ENCODE measurements around the gene SUSD3. TPM values are rescaled to one million over a fixed set of nuclear protein-coding genes. Genes with fewer than 3 reads are reported as not detected.

SUSD3 gene
- total RNA-seq, result 1 to 10 TPM in 3 of 5 donors, not detected in 2; 1.7 to 4.5 (median 2.4) TPM
- polyA plus RNA-seq, result 1 to 10 TPM; 2.0 to 3.4 (median 2.9) TPM
- long read RNA-seq, donor 1, result 0 reads
- long read RNA-seq, donor 2, result 0 reads
- long read RNA-seq, donor 3, partial matches to known transcripts, result 0 of 1 reads
- long read RNA-seq, donor 3, other reads (novel, unspliced or antisense), result 0 of 1 reads
- long read RNA-seq, donor 4, result 0 reads
- long read RNA-seq, donor 5, partial matches to known transcripts, result 0 of 1 reads
- long read RNA-seq, donor 5, other reads (novel, unspliced or antisense), result 0 of 1 reads
- long read RNA-seq, donor 6, result 0 reads
- long read RNA-seq, donor 7, partial matches to known transcripts, result 0 of 2 reads
- long read RNA-seq, donor 7, other reads (novel, unspliced or antisense), result 0 of 2 reads
- long read RNA-seq, donor 8, partial matches to known transcripts, result 0 of 1 reads
- long read RNA-seq, donor 8, other reads (novel, unspliced or antisense), result 0 of 1 reads
- long read RNA-seq, donor 9, partial matches to known transcripts, result 0 of 1 reads
- long read RNA-seq, donor 9, other reads (novel, unspliced or antisense), result 0 of 1 reads
- long read RNA-seq, donor 10, result 0 reads

- H3K9me3 ChIP-seq, result no peaks in the 10 kb centered on the region
- H3K4me3 ChIP-seq, result peak within 1 kb of the TSS; percentile 55 to 65 (median 58)
- peak within 1 kb of the TSS; percentile 39 to 81 (median 69) for H3K27ac ChIP-seq
- H3K4me1 ChIP-seq, result peaks cover 38 to 65% (median 48%) of the 10 kb centered on the region in 4 donors
- H3K36me3 ChIP-seq, result no peaks in the 10 kb centered on the region
- WGBS, 5 donors, result 0 to 2% (median 2%) methylated on average over 22 to 55 of the region's 55 CpGs
- intact Hi-C loops (cut with DNase I; ENCODE audit: low total_unique reads), result no loop called here
- TF ChIP-seq EP300 (IDR thresholded peaks at IDR 0.05), result no peak
- TF ChIP-seq POLR2AphosphoS5 (IDR thresholded peaks at IDR 0.05), result no peak
- no peak for TF ChIP-seq POLR2A (IDR thresholded peaks at IDR 0.05)
- TF ChIP-seq CTCF (IDR thresholded peaks at IDR 0.05), result no peak
- no peaks in the 10 kb centered on the region for H3K27me3 ChIP-seq
- peak; percentile 76 to 89 for DNase-seq
These were observed at the start of gene SUSD3 for GRCh38 chr9:93058355-93059010. TSS of gene SUSD3 (plus strand) at chr9:93058701. CDS start at chr9:93058743, 42 bp downstream.

- Histone ChIP-seq H3K4me1 (peaks cover 0 to under 1% (median 0%) of the 10 kb centered on the region in 4 donors), H3K9me3 (no peaks in the 10 kb centered on the region), H3K4me3 (no peak overlapping the region), H3K27me3 (no peaks in the 10 kb centered on the region), H3K27ac (no peak overlapping the region), H3K36me3 (peaks cover 4 to 53% (median 17%) of the 10 kb centered on the region in 4 donors)
- DNase-seq, result no peak
- intact Hi-C loops (cut with DNase I; ENCODE audit: low total_unique reads), result no loop called here
- 85 to 92% (median 87%) methylated on average over 20 to 21 of the region's 21 CpGs for WGBS, 5 donors
- TF ChIP-seq CTCF (IDR thresholded peaks at IDR 0.05), result no peak
- TF ChIP-seq EP300 (IDR thresholded peaks at IDR 0.05), result no peak
- no peak for TF ChIP-seq POLR2A (IDR thresholded peaks at IDR 0.05)
- no peak for TF ChIP-seq POLR2AphosphoS5 (IDR thresholded peaks at IDR 0.05)
These were observed 49.0 kb upstream of the SUSD3 start for GRCh38 chr9:93009337-93010015.

GRCh38 chr9:93010056-93010455 is 48.4 kb upstream of the SUSD3 start:
- WGBS, 5 donors, result 82 to 87% (median 86%) methylated on average over 10 to 13 of the region's 13 CpGs
- intact Hi-C loops (cut with DNase I; ENCODE audit: low total_unique reads), result no loop called here
- no peak overlapping the region for H3K4me3 ChIP-seq

More at GRCh38 chr9:93010056-93010455, 48.4 kb upstream of the SUSD3 start:
- Histone ChIP-seq H3K4me1 (no peaks in the 10 kb centered on the region), H3K9me3 (no peaks in the 10 kb centered on the region), H3K27ac (no peak overlapping the region), H3K36me3 (peaks cover 4 to 49% (median 15%) of the 10 kb centered on the region in 4 donors), H3K27me3 (no peaks in the 10 kb centered on the region)
- DNase-seq, result no peak
- TF ChIP-seq CTCF (IDR thresholded peaks at IDR 0.05) (no peak), POLR2AphosphoS5 (IDR thresholded peaks at IDR 0.05) (no peak), POLR2A (IDR thresholded peaks at IDR 0.05) (no peak), EP300 (IDR thresholded peaks at IDR 0.05) (no peak)
